ENCODE measurements around the gene SMARCA2.

GRCh38 chr9:2041736-2042135, 26.6 kb downstream of the SMARCA2 start:
- TF ChIP-seq NFRKB (IDR thresholded peaks at IDR 0.05) (no peak), BHLHE40 (IDR thresholded peaks at IDR 0.05; ENCODE audit: borderline replicate concordance) (no peak)

Measured in HEK293T (cell line).